ENCODE results near the gene NAIF1.
"Not testable (repeated sequence)": the region's sequence is repeated elsewhere in the genome, so short reads cannot be mapped to it uniquely, and the experiment has no call there.

NAIF1 gene

DNA sequence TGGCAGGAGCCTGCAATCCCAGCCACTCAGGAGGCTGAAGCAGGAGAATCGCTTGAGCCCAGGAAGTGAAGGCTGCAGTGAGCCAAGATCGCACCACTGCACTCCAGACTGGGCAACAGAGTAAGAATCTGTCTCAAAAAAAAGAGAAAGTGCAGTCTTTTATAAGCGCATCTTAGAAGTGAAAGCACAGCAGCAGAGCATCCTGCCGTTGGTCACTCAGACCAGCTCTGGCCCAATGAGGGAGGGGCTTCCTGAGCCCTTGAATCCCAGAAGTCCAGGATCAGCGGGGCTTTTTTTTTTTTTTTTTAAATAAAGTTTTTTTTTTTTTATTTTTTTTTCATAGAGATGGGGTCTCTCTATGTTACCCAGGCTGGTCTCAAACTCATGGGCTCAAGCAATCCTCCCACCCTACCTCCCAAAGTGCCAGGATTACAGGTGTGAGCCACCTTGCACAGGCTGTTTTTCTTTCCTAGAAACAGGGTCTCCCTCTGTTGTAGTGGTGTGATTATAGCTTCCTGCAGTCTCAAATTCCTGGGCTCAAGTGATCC lies 42.3 kb downstream of the NAIF1 start:
- no peak for DNase-seq

- not testable (repeated sequence) for DNase-seq
Observed at GRCh38 chr9:128023671-128024070, 43.4 kb downstream of the NAIF1 start.

DNA sequence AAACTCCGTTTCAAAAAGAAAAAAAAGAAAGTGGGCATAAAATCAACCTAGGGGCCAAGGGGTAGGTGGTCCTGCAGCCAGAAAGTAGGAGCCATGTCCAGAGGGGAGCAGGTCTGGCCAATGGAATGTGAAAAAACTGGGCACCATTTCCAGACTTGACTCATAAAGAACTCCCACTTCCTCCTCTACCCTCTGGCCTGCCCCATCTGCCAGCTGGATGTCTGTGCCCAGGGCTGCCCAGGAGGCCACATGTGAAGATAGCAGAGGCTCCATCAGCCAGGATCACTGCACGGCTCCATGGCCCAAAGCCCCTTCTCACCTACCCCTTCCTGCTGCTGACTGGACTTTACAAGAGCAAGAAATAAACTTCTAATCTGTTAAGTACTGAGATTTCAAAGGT lies 44.2 kb downstream of the NAIF1 start:
- no peak for DNase-seq

DNA sequence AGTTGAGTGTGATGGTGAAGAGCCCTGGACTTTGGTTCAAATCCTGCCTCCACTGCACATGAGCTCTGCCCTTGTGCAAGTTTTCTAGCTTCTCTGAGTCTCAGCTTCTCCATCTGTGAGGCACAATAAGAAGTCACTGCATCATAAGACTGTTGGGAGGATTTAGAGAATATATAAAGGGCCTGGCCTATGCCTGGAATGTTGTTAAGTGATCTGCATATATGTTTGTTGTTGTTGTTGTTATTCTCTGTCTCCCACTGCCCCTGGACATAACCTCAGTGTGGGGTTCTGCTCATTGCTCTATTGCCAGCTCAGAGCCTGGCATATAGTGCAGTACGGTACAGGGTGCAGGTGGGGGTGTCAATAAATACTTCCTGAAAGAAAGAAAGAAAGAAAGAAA lies 46.0 kb downstream of the NAIF1 start:
- DNase-seq, result no peak

GRCh38 chr9:128020692-128021091 lies 46.4 kb downstream of the NAIF1 start:
- no peak for DNase-seq

DNA sequence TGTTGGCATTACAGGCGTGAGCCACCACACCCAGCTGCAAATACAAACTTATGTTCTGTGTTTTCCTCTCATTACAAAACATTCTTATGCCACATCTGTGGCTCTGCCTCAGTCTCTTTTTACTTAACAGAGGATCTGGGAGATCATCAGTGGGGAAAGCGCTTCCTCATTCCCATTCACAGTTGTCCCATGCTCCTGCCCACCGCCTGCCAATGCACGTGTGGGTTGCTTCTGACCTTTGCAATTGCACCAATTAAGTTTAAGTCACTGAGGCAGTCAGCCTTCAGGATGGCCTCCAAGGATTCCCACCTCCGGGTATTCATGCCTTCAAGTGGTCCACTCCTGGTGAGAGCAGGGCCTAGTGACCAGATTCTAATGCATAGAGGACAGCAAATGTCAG lies 51.4 kb downstream of the NAIF1 start:
- no peak for DNase-seq

Measured in activated CD4-positive, alpha-beta T cell treated with anti-CD3 and anti-CD28 coated beads for 1 hour (primary cell).